ENCODE results near the gene RHOC.

Gene RHOC

DNA sequence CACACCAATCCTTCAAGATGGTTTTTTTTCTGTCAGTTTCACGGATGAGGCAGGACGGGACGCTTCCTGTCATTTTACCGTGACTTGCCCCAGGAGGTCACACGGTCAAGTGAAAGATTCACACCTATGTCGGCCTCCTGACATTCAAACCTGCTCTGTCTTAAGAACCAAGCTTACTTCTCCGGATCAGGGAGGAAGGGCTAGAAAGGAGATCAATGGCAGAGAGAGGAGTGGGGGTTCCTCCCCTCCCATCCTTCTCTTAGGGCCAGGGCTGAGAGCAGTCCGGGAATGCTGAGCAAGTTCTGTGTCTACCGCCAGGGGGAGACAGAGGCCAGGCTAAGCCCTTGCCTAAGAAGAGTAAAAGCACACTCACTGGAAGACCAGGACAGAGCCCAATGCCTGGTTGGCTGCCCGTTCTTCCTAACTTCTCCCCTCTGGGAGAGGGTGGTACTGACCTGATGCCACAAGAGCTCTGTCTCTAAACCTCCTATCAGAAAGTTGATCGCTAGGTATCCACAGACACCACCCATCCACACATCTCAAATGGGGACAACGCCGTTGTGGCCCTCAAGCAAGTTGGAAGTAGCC, 9.3 kb upstream of the RHOC start (continued):
- TF ChIP-seq ZNF701 (tag by site-specific recombination; IDR thresholded peaks at IDR 0.05) (no peak), ZNF843 (tag by site-specific recombination; IDR thresholded peaks at IDR 0.05) (no peak), PRDM4 (tag by site-specific recombination; IDR thresholded peaks at IDR 0.05) (no peak), ZNF354C (tag by site-specific recombination; IDR thresholded peaks at IDR 0.05; ENCODE audit: borderline replicate concordance, low read depth) (no peak), GLI2 (tag by site-specific recombination; IDR thresholded peaks at IDR 0.05; ENCODE audit: borderline replicate concordance, low read depth) (no peak), ZNF530 (tag by site-specific recombination; IDR thresholded peaks at IDR 0.05; ENCODE audit: low read depth) (no peak), GLI4 (tag by site-specific recombination; IDR thresholded peaks at IDR 0.05) (no peak), KLF8 (tag by site-specific recombination; IDR thresholded peaks at IDR 0.05) (peak; percentile 45), ZNF280C (tag by site-specific recombination; IDR thresholded peaks at IDR 0.05) (no peak), ZEB2 (tag by site-specific recombination; IDR thresholded peaks at IDR 0.05) (no peak), MZF1 (tag by site-specific recombination; IDR thresholded peaks at IDR 0.05; ENCODE audit: borderline replicate concordance) (no peak), ZNF148 (tag by site-specific recombination; IDR thresholded peaks at IDR 0.05; ENCODE audit: borderline replicate concordance) (no peak), ZNF610 (tag by site-specific recombination; IDR thresholded peaks at IDR 0.05; ENCODE audit: borderline replicate concordance) (no peak), SP2 (tag by site-specific recombination; IDR thresholded peaks at IDR 0.05) (no peak), OVOL3 (tag by site-specific recombination; IDR thresholded peaks at IDR 0.05) (no peak), ZNF549 (tag by site-specific recombination; IDR thresholded peaks at IDR 0.05) (no peak), ZNF501 (tag by site-specific recombination; IDR thresholded peaks at IDR 0.05) (no peak), ZBTB7A (tag by site-specific recombination; IDR thresholded peaks at IDR 0.05; ENCODE audit: low read depth) (no peak), RBAK (tag by site-specific recombination; IDR thresholded peaks at IDR 0.05) (no peak)
- TF ChIP-seq, protein P1, sequence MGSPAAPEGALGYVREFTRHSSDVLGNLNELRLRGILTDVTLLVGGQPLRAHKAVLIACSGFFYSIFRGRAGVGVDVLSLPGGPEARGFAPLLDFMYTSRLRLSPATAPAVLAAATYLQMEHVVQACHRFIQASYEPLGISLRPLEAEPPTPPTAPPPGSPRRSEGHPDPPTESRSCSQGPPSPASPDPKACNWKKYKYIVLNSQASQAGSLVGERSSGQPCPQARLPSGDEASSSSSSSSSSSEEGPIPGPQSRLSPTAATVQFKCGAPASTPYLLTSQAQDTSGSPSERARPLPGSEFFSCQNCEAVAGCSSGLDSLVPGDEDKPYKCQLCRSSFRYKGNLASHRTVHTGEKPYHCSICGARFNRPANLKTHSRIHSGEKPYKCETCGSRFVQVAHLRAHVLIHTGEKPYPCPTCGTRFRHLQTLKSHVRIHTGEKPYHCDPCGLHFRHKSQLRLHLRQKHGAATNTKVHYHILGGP (tag by site-specific recombination; IDR thresholded peaks at IDR 0.05), result no peak
- TF ChIP-seq, protein P2, sequence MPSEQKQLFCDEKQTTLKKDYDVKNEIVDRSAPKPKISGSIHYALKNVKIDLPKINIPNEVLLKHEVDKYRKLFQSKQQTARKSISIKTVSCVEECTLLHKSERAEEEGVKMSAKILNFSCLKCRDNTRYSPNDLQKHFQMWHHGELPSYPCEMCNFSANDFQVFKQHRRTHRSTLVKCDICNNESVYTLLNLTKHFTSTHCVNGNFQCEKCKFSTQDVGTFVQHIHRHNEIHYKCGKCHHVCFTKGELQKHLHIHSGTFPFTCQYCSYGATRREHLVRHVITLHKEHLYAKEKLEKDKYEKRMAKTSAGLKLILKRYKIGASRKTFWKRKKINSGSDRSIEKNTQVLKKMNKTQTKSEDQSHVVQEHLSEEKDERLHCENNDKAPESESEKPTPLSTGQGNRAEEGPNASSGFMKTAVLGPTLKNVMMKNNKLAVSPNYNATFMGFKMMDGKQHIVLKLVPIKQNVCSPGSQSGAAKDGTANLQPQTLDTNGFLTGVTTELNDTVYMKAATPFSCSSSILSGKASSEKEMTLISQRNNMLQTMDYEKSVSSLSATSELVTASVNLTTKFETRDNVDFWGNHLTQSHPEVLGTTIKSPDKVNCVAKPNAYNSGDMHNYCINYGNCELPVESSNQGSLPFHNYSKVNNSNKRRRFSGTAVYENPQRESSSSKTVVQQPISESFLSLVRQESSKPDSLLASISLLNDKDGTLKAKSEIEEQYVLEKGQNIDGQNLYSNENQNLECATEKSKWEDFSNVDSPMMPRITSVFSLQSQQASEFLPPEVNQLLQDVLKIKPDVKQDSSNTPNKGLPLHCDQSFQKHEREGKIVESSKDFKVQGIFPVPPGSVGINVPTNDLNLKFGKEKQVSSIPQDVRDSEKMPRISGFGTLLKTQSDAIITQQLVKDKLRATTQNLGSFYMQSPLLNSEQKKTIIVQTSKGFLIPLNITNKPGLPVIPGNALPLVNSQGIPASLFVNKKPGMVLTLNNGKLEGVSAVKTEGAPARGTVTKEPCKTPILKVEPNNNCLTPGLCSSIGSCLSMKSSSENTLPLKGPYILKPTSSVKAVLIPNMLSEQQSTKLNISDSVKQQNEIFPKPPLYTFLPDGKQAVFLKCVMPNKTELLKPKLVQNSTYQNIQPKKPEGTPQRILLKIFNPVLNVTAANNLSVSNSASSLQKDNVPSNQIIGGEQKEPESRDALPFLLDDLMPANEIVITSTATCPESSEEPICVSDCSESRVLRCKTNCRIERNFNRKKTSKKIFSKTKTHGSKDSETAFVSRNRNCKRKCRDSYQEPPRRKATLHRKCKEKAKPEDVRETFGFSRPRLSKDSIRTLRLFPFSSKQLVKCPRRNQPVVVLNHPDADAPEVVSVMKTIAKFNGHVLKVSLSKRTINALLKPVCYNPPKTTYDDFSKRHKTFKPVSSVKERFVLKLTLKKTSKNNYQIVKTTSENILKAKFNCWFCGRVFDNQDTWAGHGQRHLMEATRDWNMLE (tag by site-specific recombination; conservative IDR thresholded peaks at IDR 0.05; ENCODE audit: low read depth), result no peak

Data from HEK293 (cell line).